KMS-11 (cell line): ENCODE measurements around the gene OR4F6.

Source experiments
- H2AFZ ChIP-seq: fragments of 200-600 bp; sonication (generic); 2 replicates; pipeline ENCODE4 v1.6.1; 2016; ENCODE audit warnings: antibody characterized with exemption, mixed run types, low read depth
- H3K27ac ChIP-seq: fragments of 200-600 bp; sonication (generic); 2 replicates; pipeline ENCODE4 v1.6.1; 2016; ENCODE audit warnings: mild to moderate bottlenecking, mixed run types
- H3K27me3 ChIP-seq: fragments of 200-600 bp; sonication (generic); 2 replicates; pipeline ENCODE4 v1.6.1; 2017; ENCODE audit warnings: mild to moderate bottlenecking, low read depth, mixed run types, moderate library complexity; ENCODE audit not compliant: insufficient read depth
- H3K36me3 ChIP-seq: fragments of 200-600 bp; sonication (generic); 2 replicates; pipeline ENCODE4 v1.6.1; 2017; ENCODE audit warnings: mild to moderate bottlenecking, mixed run types; ENCODE audit not compliant: insufficient read depth
- H3K4me1 ChIP-seq: fragments of 200-600 bp; sonication (generic); 2 replicates; pipeline ENCODE4 v1.6.1; 2016; ENCODE audit warnings: mild to moderate bottlenecking, low read depth, mixed run types; ENCODE audit not compliant: poor library complexity, severe bottlenecking
- H3K4me2 ChIP-seq: fragments of 200-600 bp; sonication (generic); 2 replicates; pipeline ENCODE4 v1.7.0; 2016; ENCODE audit warnings: mild to moderate bottlenecking, mixed run types
- H3K4me3 ChIP-seq: fragments of 200-600 bp; sonication (generic); IDR thresholded peaks from 2 replicates; pipeline ENCODE4 v1.6.1; 2017; ENCODE audit warnings: low read depth, low read length, mixed read lengths; ENCODE audit not compliant: insufficient read depth
- H3K79me2 ChIP-seq: fragments of 200-600 bp; sonication (generic); 2 replicates; pipeline ENCODE4 v1.6.1; 2016; ENCODE audit warnings: low read depth, mixed run types; ENCODE audit not compliant: insufficient read depth
- H3K9ac ChIP-seq: fragments of 200-600 bp; sonication (generic); 2 replicates; pipeline ENCODE4 v1.6.1; 2016; ENCODE audit warnings: mild to moderate bottlenecking, mixed run types
- H4K20me1 ChIP-seq: fragments of 200-600 bp; sonication (generic); 2 replicates; pipeline ENCODE4 v1.6.1; 2016; ENCODE audit warnings: mild to moderate bottlenecking, mixed run types; ENCODE audit not compliant: insufficient read depth
- TF ChIP-seq, protein P1 (sequence below): fragments of 200-600 bp; sonication (generic); conservative IDR thresholded peaks from 2 replicates; pipeline ENCODE4 v1.6.1; 2017; ENCODE audit warnings: low read depth, mild to moderate bottlenecking, antibody characterized with exemption, low read length, moderate library complexity, mixed read lengths

Gene OR4F6

DNA sequence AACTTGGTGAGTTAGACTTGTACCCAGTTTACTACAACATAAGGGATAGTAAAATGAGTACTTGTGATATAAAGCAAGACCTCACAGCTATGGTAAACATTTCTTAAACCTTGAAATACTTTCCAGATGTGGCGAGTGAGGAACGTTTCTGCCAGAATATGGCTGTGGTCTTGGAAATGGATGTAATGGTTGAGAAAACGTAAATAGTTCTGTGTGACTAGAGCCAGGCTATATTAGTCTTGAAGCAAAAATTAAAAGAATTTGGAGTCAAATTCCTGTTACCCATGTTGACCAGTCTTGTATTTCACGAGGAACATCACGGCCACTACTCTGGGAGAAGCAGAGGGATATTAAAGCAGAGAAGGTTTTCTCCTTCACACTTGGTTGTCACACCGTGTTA, 23.9 kb downstream of the OR4F6 start:
- Histone ChIP-seq H3K9ac (no peak overlapping the region), H4K20me1 (no peaks in the 10 kb centered on the region), H3K79me2 (no peaks in the 10 kb centered on the region), H3K4me1 (no peaks in the 10 kb centered on the region), H3K4me2 (no peak overlapping the region), H3K4me3 (no peak overlapping the region), H3K27me3 (no peaks in the 10 kb centered on the region), H3K27ac (no peak overlapping the region), H2AFZ (no peak overlapping the region), H3K36me3 (no peaks in the 10 kb centered on the region)
- TF ChIP-seq, protein P1, sequence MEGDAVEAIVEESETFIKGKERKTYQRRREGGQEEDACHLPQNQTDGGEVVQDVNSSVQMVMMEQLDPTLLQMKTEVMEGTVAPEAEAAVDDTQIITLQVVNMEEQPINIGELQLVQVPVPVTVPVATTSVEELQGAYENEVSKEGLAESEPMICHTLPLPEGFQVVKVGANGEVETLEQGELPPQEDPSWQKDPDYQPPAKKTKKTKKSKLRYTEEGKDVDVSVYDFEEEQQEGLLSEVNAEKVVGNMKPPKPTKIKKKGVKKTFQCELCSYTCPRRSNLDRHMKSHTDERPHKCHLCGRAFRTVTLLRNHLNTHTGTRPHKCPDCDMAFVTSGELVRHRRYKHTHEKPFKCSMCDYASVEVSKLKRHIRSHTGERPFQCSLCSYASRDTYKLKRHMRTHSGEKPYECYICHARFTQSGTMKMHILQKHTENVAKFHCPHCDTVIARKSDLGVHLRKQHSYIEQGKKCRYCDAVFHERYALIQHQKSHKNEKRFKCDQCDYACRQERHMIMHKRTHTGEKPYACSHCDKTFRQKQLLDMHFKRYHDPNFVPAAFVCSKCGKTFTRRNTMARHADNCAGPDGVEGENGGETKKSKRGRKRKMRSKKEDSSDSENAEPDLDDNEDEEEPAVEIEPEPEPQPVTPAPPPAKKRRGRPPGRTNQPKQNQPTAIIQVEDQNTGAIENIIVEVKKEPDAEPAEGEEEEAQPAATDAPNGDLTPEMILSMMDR: no peak

DNA sequence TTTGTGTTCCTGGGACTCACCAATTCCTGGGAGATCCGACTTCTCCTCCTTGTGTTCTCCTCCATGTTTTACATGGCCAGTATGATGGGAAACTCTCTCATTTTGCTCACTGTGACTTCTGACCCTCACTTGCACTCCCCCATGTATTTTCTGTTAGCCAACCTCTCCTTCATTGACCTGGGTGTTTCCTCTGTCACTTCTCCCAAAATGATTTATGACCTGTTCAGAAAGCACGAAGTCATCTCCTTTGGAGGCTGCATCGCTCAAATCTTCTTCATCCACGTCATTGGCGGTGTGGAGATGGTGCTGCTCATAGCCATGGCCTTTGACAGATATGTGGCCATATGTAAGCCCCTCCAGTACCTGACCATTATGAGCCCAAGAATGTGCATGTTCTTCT, 25.5 kb downstream of the OR4F6 start:
- H4K20me1 ChIP-seq: no peaks in the 10 kb centered on the region
- no peaks in the 10 kb centered on the region for H3K36me3 ChIP-seq
- H3K4me1 ChIP-seq: no peaks in the 10 kb centered on the region
- no peak overlapping the region for H2AFZ ChIP-seq
- no peak overlapping the region for H3K4me2 ChIP-seq
- TF ChIP-seq, protein P1: no peak
- no peaks in the 10 kb centered on the region for H3K27me3 ChIP-seq
- no peak overlapping the region for H3K9ac ChIP-seq
- no peak overlapping the region for H3K27ac ChIP-seq
- H3K79me2 ChIP-seq: no peaks in the 10 kb centered on the region
- H3K4me3 ChIP-seq: no peak overlapping the region

DNA sequence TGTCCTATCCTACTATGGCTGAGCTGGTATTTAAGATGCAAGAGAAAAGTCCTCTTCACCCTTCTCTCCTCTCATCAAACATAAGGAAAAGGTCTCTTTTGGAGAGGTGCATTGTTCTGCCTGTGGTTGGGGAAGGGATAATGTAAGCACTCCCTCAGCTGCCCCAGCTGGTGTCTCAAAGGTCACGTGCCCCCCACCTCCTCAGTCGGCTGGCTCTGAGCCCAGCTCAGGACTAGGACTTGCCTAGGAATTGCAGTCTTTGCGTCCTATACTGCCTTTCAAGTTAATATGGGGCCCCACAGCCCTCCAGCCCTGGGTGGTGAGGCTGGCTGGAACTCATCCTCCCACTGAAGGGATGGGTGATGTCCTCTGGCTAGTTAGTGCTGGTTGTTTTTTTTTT, 38.3 kb downstream of the OR4F6 start:
- no peak overlapping the region for H3K4me3 ChIP-seq

DNA sequence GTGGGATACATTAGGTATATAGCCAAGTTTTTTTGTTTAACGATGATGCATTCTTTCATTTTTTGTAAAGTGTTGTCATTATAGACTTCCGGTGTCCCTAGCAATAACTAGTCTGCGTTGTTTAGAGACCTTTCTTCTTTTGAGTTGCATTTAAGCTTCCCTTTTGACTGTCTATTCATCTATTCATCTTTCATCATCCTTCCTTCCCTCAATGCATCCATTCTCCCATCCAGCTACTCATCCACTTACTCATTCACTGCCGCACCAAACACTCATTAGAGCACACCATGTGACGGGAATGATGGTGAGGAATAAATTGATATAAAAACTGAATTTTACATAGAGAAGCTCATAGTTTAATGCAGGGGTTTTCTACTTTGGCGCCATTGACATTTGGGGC, 41.6 kb downstream of the OR4F6 start:
- Histone ChIP-seq H3K4me3 (no peak overlapping the region), H4K20me1 (no peaks in the 10 kb centered on the region), H3K4me2 (no peak overlapping the region), H3K27me3 (no peaks in the 10 kb centered on the region), H3K9ac (no peak overlapping the region), H3K79me2 (no peaks in the 10 kb centered on the region), H3K4me1 (no peaks in the 10 kb centered on the region), H3K36me3 (no peaks in the 10 kb centered on the region), H2AFZ (no peak overlapping the region), H3K27ac (no peak overlapping the region)
- TF ChIP-seq, protein P1: no peak

More for the DNA sequence above, 38.3 kb downstream of the OR4F6 start:
- Histone ChIP-seq H3K27me3 (no peaks in the 10 kb centered on the region), H3K79me2 (no peaks in the 10 kb centered on the region), H3K27ac (no peak overlapping the region), H3K9ac (no peak overlapping the region), H3K4me2 (no peak overlapping the region), H3K36me3 (no peaks in the 10 kb centered on the region), H4K20me1 (no peaks in the 10 kb centered on the region), H3K4me1 (no peaks in the 10 kb centered on the region), H2AFZ (no peak overlapping the region)
- TF ChIP-seq, protein P1: no peak
